Keratinocyte (primary cell): ENCODE results near the gene P3H2.

Experiments used
- CTCF ChIP-seq, 3 experiments: IDR thresholded peaks in 1 of 3; conservative IDR thresholded peaks in 1 of 3; optimal IDR thresholded peaks in 1 of 3; 2 replicates in 2 of 3; 3 replicates in 1 of 3; pipeline versions ENCODE3 to v1.5.1; 2011; ENCODE audit warnings: low read length in 3 of 3, mild to moderate bottlenecking in 3 of 3, moderate library complexity in 2 of 3, control low read depth in 1 of 3, inconsistent platforms in 1 of 3; ENCODE audit not compliant: insufficient read depth in 2 of 3; ENCODE audit errors: extremely low read depth in 1 of 3
- EZH2 ChIP-seq: IDR thresholded peaks from one replicate; pipeline ENCODE4 v1.6.1; 2012; ENCODE audit warnings: inconsistent platforms, mild to moderate bottlenecking, low read length, moderate library complexity

- TF ChIP-seq CTCF (optimal IDR thresholded peaks at IDR 0.05 in 1 of 3, IDR thresholded peaks at IDR 0.05 in 1 of 3, conservative IDR thresholded peaks at IDR 0.05 in 1 of 3; ENCODE audit: extremely low read depth in 1 of 3, insufficient read depth in 2 of 3, low read length in 3 of 3): no peak
- no peak for TF ChIP-seq EZH2
These were observed 26.5 kb downstream of the P3H2 start for GRCh38 chr3:190094160-190094718.
